22Rv1 (cell line): Measurements from ENCODE around the gene NDUFA3.
"Not testable (repeated sequence)": the region's sequence is repeated elsewhere in the genome, so short reads cannot be mapped to it uniquely, and the experiment has no call there.

Experiments
- CTCF ChIP-seq: fragments of 450-650 bp; IDR thresholded peaks from 2 replicates; pipeline ENCODE4 v1.5.1; 2017; ENCODE audit warnings: mild to moderate bottlenecking
- ZFX ChIP-seq: fragments of 450-650 bp; IDR thresholded peaks from 2 replicates; pipeline ENCODE4 v1.6.1; 2017; ENCODE audit warnings: antibody characterized with exemption, borderline replicate concordance

- not testable (repeated sequence) for TF ChIP-seq CTCF, ZFX
Measured at GRCh38 chr19:54099903-54100255, 2.8 kb upstream of the NDUFA3 start.
